Stimulated activated CD4-positive, alpha-beta T cell treated with anti-CD3 and anti-CD28 coated beads, Interleukin-2, amount 100 ng/mL, for 48 hours (primary cell): ENCODE measurements around the gene HNRNPA2B1.

ENCODE experiments used
- DNase-seq, 2 donors: peaks; one replicate each; pipeline ENCODE4 v3.0.0-alpha.2; 2020

The HNRNPA2B1 gene

GRCh38 chr7:26141077-26141476 lies 59.5 kb downstream of the HNRNPA2B1 start:
- DNase-seq, result no peak

DNA sequence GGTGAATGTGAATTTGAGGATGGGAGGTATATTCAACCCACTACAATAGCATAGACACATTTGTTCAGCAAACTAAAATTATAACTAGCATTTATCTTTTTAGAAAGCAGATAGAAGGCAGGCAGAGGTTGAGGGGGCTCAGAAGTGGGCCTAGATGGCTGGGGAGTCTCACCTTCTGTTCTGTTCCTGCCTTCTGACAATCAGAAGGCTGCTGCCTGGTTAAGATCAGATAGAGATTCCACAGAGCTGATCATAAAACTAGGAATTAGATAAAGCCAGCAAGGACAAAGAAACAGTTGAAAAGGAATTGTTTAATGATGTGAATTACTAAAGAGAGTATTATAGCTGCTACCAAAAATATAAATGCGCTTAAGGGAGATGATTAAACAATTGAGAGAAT lies 60.2 kb downstream of the HNRNPA2B1 start:
- no peak for DNase-seq
